ENCODE results near the gene GRB7.

DNA sequence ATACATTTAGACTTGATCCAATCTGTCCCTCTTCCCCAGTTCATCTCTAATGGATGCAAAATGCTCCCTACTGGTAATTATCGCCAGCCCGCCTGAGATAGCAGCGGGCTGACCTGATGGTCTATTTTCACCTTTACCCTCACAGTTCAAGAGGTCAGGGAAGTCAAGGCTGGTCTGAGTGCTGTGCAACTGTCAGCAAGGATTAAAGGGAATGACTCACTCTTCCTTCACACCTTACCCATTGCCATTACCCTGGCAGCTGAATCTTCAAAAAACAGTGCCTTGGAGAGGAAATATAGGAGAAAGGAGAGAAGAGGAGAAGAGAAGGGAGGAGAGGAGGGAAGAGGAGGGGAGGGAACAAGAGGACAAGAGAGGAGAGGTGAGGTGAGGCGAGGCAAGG is 36.3 kb downstream of the GRB7 start:
- TF ChIP-seq, protein P1, sequence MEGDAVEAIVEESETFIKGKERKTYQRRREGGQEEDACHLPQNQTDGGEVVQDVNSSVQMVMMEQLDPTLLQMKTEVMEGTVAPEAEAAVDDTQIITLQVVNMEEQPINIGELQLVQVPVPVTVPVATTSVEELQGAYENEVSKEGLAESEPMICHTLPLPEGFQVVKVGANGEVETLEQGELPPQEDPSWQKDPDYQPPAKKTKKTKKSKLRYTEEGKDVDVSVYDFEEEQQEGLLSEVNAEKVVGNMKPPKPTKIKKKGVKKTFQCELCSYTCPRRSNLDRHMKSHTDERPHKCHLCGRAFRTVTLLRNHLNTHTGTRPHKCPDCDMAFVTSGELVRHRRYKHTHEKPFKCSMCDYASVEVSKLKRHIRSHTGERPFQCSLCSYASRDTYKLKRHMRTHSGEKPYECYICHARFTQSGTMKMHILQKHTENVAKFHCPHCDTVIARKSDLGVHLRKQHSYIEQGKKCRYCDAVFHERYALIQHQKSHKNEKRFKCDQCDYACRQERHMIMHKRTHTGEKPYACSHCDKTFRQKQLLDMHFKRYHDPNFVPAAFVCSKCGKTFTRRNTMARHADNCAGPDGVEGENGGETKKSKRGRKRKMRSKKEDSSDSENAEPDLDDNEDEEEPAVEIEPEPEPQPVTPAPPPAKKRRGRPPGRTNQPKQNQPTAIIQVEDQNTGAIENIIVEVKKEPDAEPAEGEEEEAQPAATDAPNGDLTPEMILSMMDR (optimal IDR thresholded peaks at IDR 0.05 in 1 of 3, IDR thresholded peaks at IDR 0.05 in 1 of 3, conservative IDR thresholded peaks at IDR 0.05 in 1 of 3; ENCODE audit: extremely low read depth in 1 of 3, insufficient read depth in 2 of 3, low read length in 3 of 3) = no peak
- TF ChIP-seq EZH2 (IDR thresholded peaks at IDR 0.05; ENCODE audit: low read length) = no peak
